GM12878 (cell line): Measurements from ENCODE around the gene SLC6A16. TPM values are rescaled to one million over a fixed set of nuclear protein-coding genes. Genes with fewer than 3 reads are reported as not detected.

Experiments
- ATAC-seq: fragments of 200-7000 bp; cut with Tn5 transposase; 3 replicates; pipeline ENCODE4 v1.9.1; 2020; ENCODE audit warnings: mild to moderate bottlenecking, moderate library complexity
- BruUV-seq: library from RNA; stranded (reverse); fragments of 400-500 nt; replicated peaks from 2 replicates; lab custom pipeline; 2021; lab: Mats Ljungman, UMichigan
- CTCF ChIA-PET: fragments of 300-600 bp; sonication (Branson Sonifier 250); formaldehyde crosslinking; extraction: SDS; loops from one replicate; lab custom pipeline; 2021; ENCODE audit warnings: inconsistent platforms; lab: Yijun Ruan, JAX
- POLR2A ChIA-PET: fragments of 350-600 bp; formaldehyde crosslinking; extraction: SDS; loops from one replicate; lab custom pipeline; 2021; ENCODE audit warnings: inconsistent platforms; lab: Charles Lee
- RAD21 ChIA-PET: fragments of 300-600 bp; sonication (Branson Sonifier 250); formaldehyde crosslinking; loops from one replicate; lab custom pipeline; 2023; ENCODE audit warnings: antibody characterized with exemption; ENCODE audit not compliant: unreplicated experiment; lab: Charles Lee
- SMC1A ChIA-PET: fragments of 300-600 bp; sonication (Branson Sonifier 250); formaldehyde crosslinking; loops from one replicate; lab custom pipeline; 2023; ENCODE audit not compliant: unreplicated experiment, uncharacterized antibody; lab: Charles Lee
- DNase-seq: peaks from one replicate; pipeline ENCODE4 v3.0.0-alpha.2; 2011; ENCODE audit warnings: low read depth, low spot score
- FAIRE-seq: peaks from 3 replicates; lab custom pipeline; 2011; peaks lifted over from hg19 to GRCh38; lab: Jason Lieb, UNC
- H2AFZ ChIP-seq: 2 replicates; pipeline ENCODE4 v1.6.0; 2011; ENCODE audit warnings: low read depth, low read length, control low read depth; ENCODE audit not compliant: control insufficient read depth
- H3K27ac ChIP-seq: 2 replicates; pipeline ENCODE4 v1.5.1; 2011; ENCODE audit warnings: control low read depth; ENCODE audit not compliant: control insufficient read depth, insufficient read depth
- H3K27me3 ChIP-seq, 2 experiments: replicated peaks in 1 of 2; 2 replicates each; pipeline versions ENCODE4 v1.6.0 to v1.6.1; 2011; ENCODE audit warnings: low read length in 1 of 2; ENCODE audit not compliant: control insufficient read depth in 2 of 2, insufficient read depth in 2 of 2
- H3K36me3 ChIP-seq, 2 experiments: 2 replicates each; pipeline ENCODE4 v1.5.1; 2011; ENCODE audit warnings: low read length in 1 of 2; ENCODE audit not compliant: control insufficient read depth in 2 of 2, insufficient read depth in 2 of 2
- H3K4me1 ChIP-seq: 2 replicates; pipeline ENCODE4 v1.6.1; 2011; ENCODE audit warnings: mild to moderate bottlenecking, low read length, moderate library complexity, mixed read lengths; ENCODE audit not compliant: control insufficient read depth, insufficient read depth
- H3K4me2 ChIP-seq: 2 replicates; pipeline ENCODE4 v1.6.0; 2011; ENCODE audit warnings: control low read depth; ENCODE audit not compliant: control insufficient read depth, insufficient read depth
- H3K4me3 ChIP-seq: fragments of 200-600 bp; sonication (generic); 2 replicates; pipeline ENCODE4 v1.5.1; 2016
- H3K79me2 ChIP-seq: 2 replicates; pipeline ENCODE4 v1.6.0; 2011; ENCODE audit warnings: low read length; ENCODE audit not compliant: control insufficient read depth, insufficient read depth
- H3K9ac ChIP-seq: 2 replicates; pipeline ENCODE4 v1.8.0; 2011; ENCODE audit warnings: low read length, control low read depth, mixed read lengths; ENCODE audit not compliant: control insufficient read depth, insufficient read depth
- H3K9me3 ChIP-seq: replicated peaks from 3 replicates; pipeline ENCODE4 v1.5.1; 2011; ENCODE audit warnings: mild to moderate bottlenecking, low read length; ENCODE audit not compliant: control insufficient read depth, insufficient read depth
- H4K20me1 ChIP-seq: 2 replicates; pipeline ENCODE4 v1.6.0; 2011; ENCODE audit not compliant: control insufficient read depth, insufficient read depth
- E4F1 ChIP-seq: fragments of 450-650 bp; IDR thresholded peaks from 2 replicates; pipeline ENCODE4 v1.6.1; 2018; ENCODE audit warnings: borderline replicate concordance, mild to moderate bottlenecking; ENCODE audit not compliant: partially characterized antibody
- HDAC2 ChIP-seq: fragments of 200-600 bp; sonication (generic); IDR thresholded peaks from 2 replicates; pipeline ENCODE4 v1.6.1; 2017
- IKZF1 ChIP-seq: fragments of 450-650 bp; conservative IDR thresholded peaks from 2 replicates; pipeline ENCODE4 v1.6.1; 2017; ENCODE audit warnings: antibody characterized with exemption, mild to moderate bottlenecking
- NFIC ChIP-seq: IDR thresholded peaks from 2 replicates; pipeline ENCODE4 v1.6.1; 2012; ENCODE audit warnings: low read depth, mild to moderate bottlenecking, inconsistent platforms, low read length, moderate library complexity
- NFYB ChIP-seq: IDR thresholded peaks from 2 replicates; pipeline ENCODE4 v1.6.1; 2011; ENCODE audit warnings: low read depth, mild to moderate bottlenecking, low read length, improper control_type of control experiment, moderate library complexity; ENCODE audit not compliant: insufficient read depth
- PKNOX1 ChIP-seq: fragments of 450-650 bp; IDR thresholded peaks from 2 replicates; pipeline ENCODE4 v1.6.1; 2016; ENCODE audit warnings: mild to moderate bottlenecking
- SMAD1 ChIP-seq: fragments of 450-650 bp; IDR thresholded peaks from 2 replicates; pipeline ENCODE4 v1.6.1; 2018; ENCODE audit warnings: mild to moderate bottlenecking, low read depth; ENCODE audit not compliant: partially characterized antibody
- SRF ChIP-seq, 2 experiments: IDR thresholded peaks; 2 replicates each; pipeline ENCODE4 v1.6.1; 2011; ENCODE audit warnings: low read depth in 2 of 2, low read length in 2 of 2, mild to moderate bottlenecking in 1 of 2, moderate library complexity in 1 of 2
- YBX1 ChIP-seq: fragments of 450-650 bp; IDR thresholded peaks from 2 replicates; pipeline ENCODE4 v1.6.1; 2016; ENCODE audit warnings: antibody characterized with exemption
- WGBS: methylation state at CpG from one replicate; pipeline ENCODE4 v1.1.6; 2016; ENCODE audit warnings: low lambda C conversion rate; ENCODE audit not compliant: insufficient replicate concordance, insufficient coverage; ENCODE audit errors: missing lambda C conversion rate; 5-methylcytosine and 5-hydroxymethylcytosine counted together
- in situ Hi-C: fragments of 300-500 bp; cut with MboI; formaldehyde crosslinking; loops from 9 replicates; pipeline ENCODE4 v1.14.3; 2018; ENCODE audit warnings: mixed read lengths
- intact Hi-C: fragments of 100-400 bp; cut with micrococcal nuclease; formaldehyde crosslinking; loops from one replicate; pipeline ENCODE4 v1.14.2; 2022; ENCODE audit not compliant: unreplicated experiment
- polyA plus RNA-seq, 11 experiments: library from polyadenylated mRNA; depleted of rRNA in 4 of 11; unstranded in 6 of 11; stranded (reverse) in 5 of 11; fragments of >200 nt; fragmentation: Nextera tagmentation in 4 of 11; fragmentation: Illumina TruSeq in 1 of 11; extraction: Ambion mirVana in 4 of 11; extraction: Trizol in 1 of 11; gene quantifications; 1 replicate in 1 of 11; 2 replicates in 10 of 11; pipeline versions ENCODE4 v1.2.1 to v1.2.3, GENCODE V29; 2011 to 2016; ENCODE audit warnings: inconsistent platforms in 2 of 11, missing spikeins in 2 of 11, low read depth in 1 of 11
- total RNA-seq, 4 experiments: library from RNA; depleted of rRNA in 3 of 4; stranded (reverse); fragments of >200 nt in 3 of 4; fragmentation: Illumina TruSeq in 1 of 4; extraction: Trizol in 1 of 4; gene quantifications; 2 replicates each; pipeline versions ENCODE4 v1.2.1 to v1.2.3, GENCODE V29; 2013 to 2021

Gene SLC6A16
- total and polyA plus RNA-seq, 10 of the 15 experiments (the other 5 are each of a cell fraction or from before 2014, with no cell fraction given) = 0.23 to 3.2 (median 0.54) TPM

GRCh38 chr19:49295208-49295880, 29.6 kb downstream of the SLC6A16 start (continued):
- no peak for TF ChIP-seq E4F1
- TF ChIP-seq YBX1 = no peak
- TF ChIP-seq NFIC = no peak
- no peak for TF ChIP-seq PKNOX1

GRCh38 chr19:49294401-49294800, 30.6 kb downstream of the SLC6A16 start:
- no peak overlapping the region for H2AFZ ChIP-seq
- DNase-seq (no peak), FAIRE-seq (no peak), ATAC-seq (no peak)
- in situ Hi-C loops (no loop called here), intact Hi-C loops (no loop called here)
- no peaks in the 10 kb centered on the region for H3K27me3 ChIP-seq
- WGBS = 48% methylated on average over 6 of the region's 6 CpGs
- H3K9me3 ChIP-seq = no peaks in the 10 kb centered on the region
- H4K20me1 ChIP-seq = no peaks in the 10 kb centered on the region
- H3K27ac ChIP-seq = no peak overlapping the region
- H3K79me2 ChIP-seq = no peaks in the 10 kb centered on the region
- TF ChIP-seq SMAD1 (no peak), HDAC2 (no peak), SRF (IDR thresholded peaks at IDR 0.05; ENCODE audit: low read depth in 2 of 2, low read length in 2 of 2) (no peak), NFYB (no peak), IKZF1 (no peak)
- ChIA-PET RAD21 (interaction anchor here (0.8 kb wide), 1 partner anchor 32 kb away, joined by 3 read pairs; no protein-coding TSS in a partner anchor), POLR2A (interaction anchor here (0.6 kb wide), 1 partner anchor 66 kb away, joined by 6 read pairs; no protein-coding TSS in a partner anchor), SMC1A (no interaction called here), CTCF (interaction anchor here (1.2 kb wide), 1 partner anchor 69 kb away, joined by 4 read pairs; no protein-coding TSS in a partner anchor)
- no peaks in the 10 kb centered on the region for H3K36me3 ChIP-seq
- no peaks in the 10 kb centered on the region for H3K4me1 ChIP-seq
- no TSS peak for BruUV-seq
- no peak overlapping the region for H3K9ac ChIP-seq
- H3K4me3 ChIP-seq = no peak overlapping the region
- H3K4me2 ChIP-seq = no peak overlapping the region
